Activated B cell treated with CpG ODN at 0.5 μM for 24 hours (primary cell): Measurements from ENCODE around the gene NGLY1. TPM values are rescaled to one million over a fixed set of nuclear protein-coding genes. Genes with fewer than 3 reads are reported as not detected.
A peak's percentile ranks its signal among the peaks of the same experiment; 100 is the strongest.

ENCODE experiments used
- ATAC-seq: fragments of 200-7000 bp; cut with Tn5 transposase; one replicate; pipeline ENCODE4 v1.10.0; 2021; ENCODE audit warnings: low read depth, mild to moderate bottlenecking, moderate library complexity
- CTCF ChIA-PET: fragments of 350-600 bp; sonication (Branson Sonifier 250); formaldehyde crosslinking; loops from one replicate; lab custom pipeline; 2021; ENCODE audit warnings: antibody characterized with exemption; lab: Charles Lee
- POLR2A ChIA-PET: fragments of 350-600 bp; sonication (Branson Sonifier 250); formaldehyde crosslinking; loops from one replicate; lab custom pipeline; 2021; ENCODE audit warnings: antibody characterized with exemption; lab: Charles Lee
- DNase-seq: peaks from one replicate; pipeline ENCODE4 v3.0.0; 2022
- H3K27ac Mint-ChIP-seq: one replicate; pipeline ENCODE4 v1.8.0; 2020; ENCODE audit warnings: mixed read lengths
- H3K27me3 Mint-ChIP-seq: one replicate; pipeline ENCODE4 v1.8.0; 2021; ENCODE audit warnings: mixed read lengths
- H3K36me3 Mint-ChIP-seq: one replicate; pipeline ENCODE4 v1.8.0; 2021; ENCODE audit warnings: low read depth, mixed read lengths
- H3K4me1 Mint-ChIP-seq: one replicate; pipeline ENCODE4 v1.8.0; 2021; ENCODE audit warnings: mixed read lengths
- H3K4me3 Mint-ChIP-seq: one replicate; pipeline ENCODE4 v1.8.0; 2020; ENCODE audit warnings: mild to moderate bottlenecking, mixed read lengths
- H3K9me3 Mint-ChIP-seq: one replicate; pipeline ENCODE4 v1.8.0; 2020; ENCODE audit warnings: mixed read lengths
- intact Hi-C: fragments of 100-400 bp; cut with micrococcal nuclease; formaldehyde crosslinking; loops from one replicate; pipeline ENCODE4 v1.15.1; 2024
- total RNA-seq: library from RNA; stranded (reverse); gene quantifications from 2 replicates; pipeline ENCODE4 v1.2.3, GENCODE V29; 2022
- TF ChIP-seq, protein P1 (sequence below): fragments of 200-600 bp; IDR thresholded peaks from one replicate; pipeline ENCODE4 v1.8.0; 2022; ENCODE audit warnings: antibody characterized with exemption, mild to moderate bottlenecking

Gene NGLY1
- total RNA-seq, 1 donor from 2014 or later: 127 TPM

DNA sequence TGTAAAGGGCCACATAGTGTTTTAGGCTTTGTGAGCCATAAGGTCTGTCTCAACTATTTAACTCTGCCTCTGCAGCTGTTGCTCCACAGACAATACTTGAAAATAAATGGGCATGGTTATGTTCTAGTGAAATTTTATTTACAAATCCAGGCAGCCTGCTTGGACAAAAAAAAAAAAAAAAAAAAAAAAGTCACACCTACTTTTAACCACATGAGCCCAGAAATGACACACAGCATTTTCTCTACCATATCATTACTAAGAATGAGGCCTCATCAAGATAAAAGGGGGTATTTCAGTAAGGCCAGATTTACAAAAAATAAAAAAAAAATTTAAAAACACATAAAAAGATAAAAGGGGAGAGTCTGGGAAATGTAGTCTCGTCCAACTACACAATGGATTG, 1.7 kb upstream of the NGLY1 start:
- H3K4me3 Mint-ChIP-seq: peak overlapping the region; percentile 87
- peaks cover 52% of the 10 kb centered on the region for H3K4me1 Mint-ChIP-seq
- ATAC-seq: no peak
- intact Hi-C loops: loop anchor here (10.0 kb wide), 1 partner anchor 1290 kb away; the partner anchor contains the start of gene THRB
- no peaks in the 10 kb centered on the region for H3K27me3 Mint-ChIP-seq
- DNase-seq: no peak
- peaks cover 18% of the 10 kb centered on the region for H3K36me3 Mint-ChIP-seq
- no peaks in the 10 kb centered on the region for H3K9me3 Mint-ChIP-seq
- ChIA-PET POLR2A (no interaction called here), CTCF (no interaction called here)
- no peak overlapping the region for H3K27ac Mint-ChIP-seq
- TF ChIP-seq, protein P1, sequence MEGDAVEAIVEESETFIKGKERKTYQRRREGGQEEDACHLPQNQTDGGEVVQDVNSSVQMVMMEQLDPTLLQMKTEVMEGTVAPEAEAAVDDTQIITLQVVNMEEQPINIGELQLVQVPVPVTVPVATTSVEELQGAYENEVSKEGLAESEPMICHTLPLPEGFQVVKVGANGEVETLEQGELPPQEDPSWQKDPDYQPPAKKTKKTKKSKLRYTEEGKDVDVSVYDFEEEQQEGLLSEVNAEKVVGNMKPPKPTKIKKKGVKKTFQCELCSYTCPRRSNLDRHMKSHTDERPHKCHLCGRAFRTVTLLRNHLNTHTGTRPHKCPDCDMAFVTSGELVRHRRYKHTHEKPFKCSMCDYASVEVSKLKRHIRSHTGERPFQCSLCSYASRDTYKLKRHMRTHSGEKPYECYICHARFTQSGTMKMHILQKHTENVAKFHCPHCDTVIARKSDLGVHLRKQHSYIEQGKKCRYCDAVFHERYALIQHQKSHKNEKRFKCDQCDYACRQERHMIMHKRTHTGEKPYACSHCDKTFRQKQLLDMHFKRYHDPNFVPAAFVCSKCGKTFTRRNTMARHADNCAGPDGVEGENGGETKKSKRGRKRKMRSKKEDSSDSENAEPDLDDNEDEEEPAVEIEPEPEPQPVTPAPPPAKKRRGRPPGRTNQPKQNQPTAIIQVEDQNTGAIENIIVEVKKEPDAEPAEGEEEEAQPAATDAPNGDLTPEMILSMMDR: no peak

DNA sequence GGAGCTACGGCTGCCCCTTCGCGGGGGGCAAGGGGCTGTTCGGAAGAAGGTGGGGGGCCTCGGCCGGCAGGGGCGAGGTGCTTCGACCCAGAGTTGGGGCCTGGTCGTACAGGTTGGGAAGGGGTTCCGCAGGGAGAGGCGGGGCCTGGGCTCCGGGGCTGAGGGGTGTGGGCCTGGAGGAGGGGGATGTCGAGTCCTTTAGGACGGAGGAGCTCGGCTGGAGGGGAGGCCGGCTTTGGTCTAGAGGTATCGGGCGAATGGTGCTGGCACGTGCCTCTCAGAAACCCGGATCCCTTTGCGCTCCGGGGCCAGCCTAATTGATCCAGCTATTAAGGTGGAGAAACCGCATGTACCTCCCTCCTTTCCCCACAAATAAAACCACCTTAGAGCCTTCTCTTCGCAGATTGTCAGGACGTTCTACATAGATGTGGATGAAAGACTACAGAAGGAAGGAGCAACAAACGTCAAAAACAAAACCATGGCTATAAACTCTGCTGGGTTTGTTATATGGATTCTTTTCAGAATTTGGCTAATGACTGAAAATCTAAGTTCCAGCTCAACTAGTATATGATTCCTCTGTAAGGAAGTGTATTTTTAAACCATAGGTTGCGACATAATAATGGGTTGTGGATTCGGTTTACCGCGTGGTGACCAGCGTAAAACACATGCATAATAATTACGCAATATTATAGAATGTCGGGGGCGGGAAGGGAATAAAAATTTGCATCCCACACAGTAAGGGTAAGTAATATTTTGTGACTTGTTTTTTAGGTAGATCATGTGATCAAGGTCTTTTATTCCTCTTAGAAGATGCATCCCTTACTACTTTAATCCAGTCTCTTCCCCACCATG, 644 bp upstream of the NGLY1 start:
- DNase-seq: no peak
- Mint-ChIP-seq H3K4me1 (peaks cover 50% of the 10 kb centered on the region), H3K4me3 (peak overlapping the region; percentile 87), H3K27me3 (no peaks in the 10 kb centered on the region), H3K9me3 (no peaks in the 10 kb centered on the region), H3K27ac (peak overlapping the region; percentile 80), H3K36me3 (peaks cover 17% of the 10 kb centered on the region)
- ChIA-PET POLR2A (interaction anchor here (0.5 to 2.2 kb wide), 15 partner anchors 9 to 1867 kb away, joined by 3 to 40 read pairs (median 7); partner anchors contain the start of genes NKIRAS1, RPL15 and TOP2B), CTCF (interaction anchor here (0.6 to 1.9 kb wide), 3 partner anchors 15 to 135 kb away, joined by 3 to 10 read pairs (median 3); no protein-coding TSS in a partner anchor)
- TF ChIP-seq, protein P1: no peak
- ATAC-seq: peak; percentile 26
- intact Hi-C loops: loop anchor here (1.0 to 10.0 kb wide), 3 partner anchors 73 to 1289 kb away; partner anchors contain the start of gene THRB

DNA sequence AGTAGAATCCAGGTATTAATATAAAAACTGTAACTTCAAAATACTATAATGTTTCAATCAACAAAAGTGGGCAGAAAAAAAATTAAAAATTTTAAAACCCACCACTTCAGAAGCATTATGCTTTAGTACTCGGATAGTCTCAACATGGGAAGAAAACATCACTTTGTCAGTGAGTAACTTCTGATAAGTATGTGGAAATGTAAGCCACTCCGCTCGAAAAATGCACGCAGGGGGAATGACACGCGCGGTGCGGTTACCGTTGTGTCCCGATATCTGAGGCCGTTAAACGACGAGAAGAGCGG, 656 bp downstream of the NGLY1 start:
- peaks cover 27% of the 10 kb centered on the region for H3K36me3 Mint-ChIP-seq
- DNase-seq: no peak
- POLR2A ChIA-PET: interaction anchor here (1.0 to 2.2 kb wide), 5 partner anchors 8 to 122 kb away, joined by 8 to 40 read pairs (median 10); no protein-coding TSS in a partner anchor
- peak overlapping the region; percentile 97 for H3K27ac Mint-ChIP-seq
- ATAC-seq: no peak
- no peaks in the 10 kb centered on the region for H3K9me3 Mint-ChIP-seq
- intact Hi-C loops: loop anchor here (1.0 to 10.0 kb wide), 2 partner anchors 1288 to 1837 kb away; partner anchors contain the start of genes NR1D2 and THRB
- CTCF ChIA-PET: interaction anchor here (1.5 to 1.9 kb wide), 2 partner anchors 74 to 134 kb away, joined by 3 to 10 read pairs; no protein-coding TSS in a partner anchor
- peak overlapping the region; percentile 86 for H3K4me3 Mint-ChIP-seq
- no peaks in the 10 kb centered on the region for H3K27me3 Mint-ChIP-seq
- TF ChIP-seq, protein P1: no peak
- H3K4me1 Mint-ChIP-seq: peaks cover 49% of the 10 kb centered on the region

DNA sequence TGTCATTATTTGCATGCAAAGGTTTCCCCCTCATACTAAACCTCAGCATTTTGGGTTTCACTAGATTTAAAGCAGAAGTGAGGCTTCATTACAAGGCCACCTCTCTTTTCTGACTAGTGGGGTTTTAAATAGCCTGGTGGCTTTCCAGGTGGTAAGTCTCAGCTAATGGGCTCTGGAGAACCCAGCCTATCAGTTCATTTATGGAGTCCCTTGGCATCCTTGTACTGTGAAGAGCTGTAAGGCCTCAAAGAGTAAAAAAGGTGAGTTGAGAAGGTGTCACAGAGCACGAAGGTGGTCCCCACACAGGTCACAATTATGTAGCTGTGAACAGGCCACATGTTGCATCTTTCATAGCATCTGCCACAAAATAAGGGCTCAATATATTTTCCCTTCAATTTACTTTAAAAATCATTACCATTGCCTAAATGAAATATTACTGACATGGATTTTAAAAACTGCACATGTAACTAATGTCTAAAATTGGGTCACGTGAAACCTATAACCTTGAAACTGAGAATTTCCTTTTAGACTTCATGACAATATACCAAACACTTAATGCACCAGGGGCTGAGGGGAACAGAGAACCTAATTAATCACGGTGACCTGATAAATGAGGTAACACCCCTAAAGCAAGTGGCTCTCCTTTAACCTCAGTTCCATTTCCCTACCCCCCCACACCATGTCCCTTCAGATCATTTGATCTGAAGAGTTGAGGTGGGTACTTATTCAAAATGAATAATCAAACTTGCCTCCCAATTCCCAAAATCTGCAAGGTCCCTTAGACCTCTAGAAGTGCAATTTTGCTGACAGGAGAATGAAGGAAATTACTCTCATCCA, 1.3 kb downstream of the NGLY1 start:
- no peaks in the 10 kb centered on the region for H3K9me3 Mint-ChIP-seq
- peaks cover 32% of the 10 kb centered on the region for H3K36me3 Mint-ChIP-seq
- no peaks in the 10 kb centered on the region for H3K27me3 Mint-ChIP-seq
- intact Hi-C loops: loop anchor here (1.0 to 10.0 kb wide), 4 partner anchors 8 to 1837 kb away; partner anchors contain the start of genes NR1D2, OXSM and THRB
- DNase-seq (no peak), ATAC-seq (peak; percentile 40)
- peak overlapping the region; percentile 97 for H3K27ac Mint-ChIP-seq
- H3K4me3 Mint-ChIP-seq: peak overlapping the region; percentile 86
- TF ChIP-seq, protein P1: no peak
- CTCF ChIA-PET: interaction anchor here (0.7 kb wide), 1 partner anchor 134 kb away, joined by 3 read pairs; no protein-coding TSS in a partner anchor
- POLR2A ChIA-PET: interaction anchor here (0.7 to 2.6 kb wide), 7 partner anchors 8 to 148 kb away, joined by 3 to 34 read pairs (median 5); partner anchors contain the start of gene OXSM
- peaks cover 52% of the 10 kb centered on the region for H3K4me1 Mint-ChIP-seq
